HepG2 (cell line): Measurements from ENCODE around the gene AHRR. TPM values are rescaled to one million over a fixed set of nuclear protein-coding genes. Genes with fewer than 3 reads are reported as not detected.
A peak's percentile ranks its signal among the peaks of the same experiment; 100 is the strongest.

Experiments
- ATAC-seq: fragments of 200-7000 bp; cut with Tn5 transposase; 3 replicates; pipeline ENCODE4 v1.9.1; 2020; ENCODE audit warnings: mild to moderate bottlenecking, moderate library complexity
- BruUV-seq: library from RNA; stranded (reverse); fragments of 400-500 nt; replicated peaks from 2 replicates; lab custom pipeline; 2021; lab: Mats Ljungman, UMichigan
- CTCF ChIA-PET: fragments of 300-600 bp; formaldehyde crosslinking; extraction: SDS; loops from one replicate; lab custom pipeline; 2021; ENCODE audit warnings: low total read pairs, inconsistent platforms, low intra/inter-chr PET ratio; lab: Yijun Ruan, JAX
- POLR2A ChIA-PET: fragments of 350-600 bp; sonication (Branson Sonifier 250); formaldehyde crosslinking; loops from one replicate; lab custom pipeline; 2020; ENCODE audit warnings: antibody characterized with exemption, inconsistent platforms; lab: Yijun Ruan, JAX
- DNase-seq: peaks from one replicate; pipeline ENCODE4 v3.0.0-alpha.2; 2015; ENCODE audit warnings: low spot score
- FAIRE-seq: peaks from 3 replicates; lab custom pipeline; 2011; peaks lifted over from hg19 to GRCh38; lab: Jason Lieb, UNC
- H2AFZ ChIP-seq: one replicate; pipeline ENCODE4 v1.6.1; 2011; ENCODE audit warnings: low read length, inconsistent platforms
- H3K27ac ChIP-seq: fragments of 300-600 bp; 3 replicates; pipeline ENCODE4 v1.8.0; 2011; ENCODE audit warnings: mixed run types, mild to moderate bottlenecking, mixed read lengths, low read length, inconsistent platforms; ENCODE audit not compliant: insufficient read depth; ENCODE audit errors: extremely low read length
- H3K27me3 ChIP-seq, 2 experiments: fragments of 200-600 bp in 1 of 2; 2 replicates in 1 of 2; 3 replicates in 1 of 2; pipeline versions ENCODE4 v1.6.0 to v1.8.0; 2011; ENCODE audit warnings: low read length in 2 of 2, mild to moderate bottlenecking in 2 of 2, moderate library complexity in 2 of 2, inconsistent platforms in 1 of 2; ENCODE audit not compliant: insufficient read depth in 2 of 2, control insufficient read depth in 1 of 2
- H3K36me3 ChIP-seq, 2 experiments: fragments of 200-600 bp in 1 of 2; replicated peaks in 1 of 2; 2 replicates in 1 of 2; 3 replicates in 1 of 2; pipeline versions ENCODE4 v1.5.1 to v1.8.0; 2011; ENCODE audit warnings: low read length in 2 of 2, inconsistent platforms in 1 of 2; ENCODE audit not compliant: insufficient read depth in 2 of 2, control insufficient read depth in 1 of 2
- H3K4me1 ChIP-seq: 2 replicates; pipeline ENCODE4 v1.5.1; 2012; ENCODE audit warnings: low read length, inconsistent platforms; ENCODE audit not compliant: insufficient read depth
- H3K4me2 ChIP-seq: 2 replicates; pipeline ENCODE4 v1.6.0; 2011; ENCODE audit warnings: low read depth, low read length, inconsistent platforms
- H3K4me3 ChIP-seq, 3 experiments: fragments of 200-600 bp in 1 of 3; sonication (generic), shearing (Covaris generic) in 1 of 3; replicated peaks in 1 of 3; 2 replicates each; pipeline ENCODE4 v1.5.1; 2011 to 2016; ENCODE audit warnings: low read length in 3 of 3, inconsistent platforms in 2 of 3, low read depth in 2 of 3, mild to moderate bottlenecking in 2 of 3, control low read depth in 1 of 3, mixed read lengths in 1 of 3; ENCODE audit not compliant: insufficient read depth in 1 of 3
- H3K79me2 ChIP-seq: one replicate; pipeline ENCODE4 v1.6.1; 2011; ENCODE audit warnings: low read length, inconsistent platforms; ENCODE audit not compliant: insufficient read depth
- H3K9ac ChIP-seq: 2 replicates; pipeline ENCODE4 v1.6.0; 2011; ENCODE audit warnings: mild to moderate bottlenecking, low read depth, low read length, inconsistent platforms; ENCODE audit not compliant: insufficient read depth
- H3K9me3 ChIP-seq: 2 replicates; pipeline ENCODE4 v1.5.1; 2012; ENCODE audit warnings: mild to moderate bottlenecking, low read length
- H4K20me1 ChIP-seq: 2 replicates; pipeline ENCODE4 v1.6.0; 2011; ENCODE audit warnings: inconsistent platforms, mild to moderate bottlenecking, low read length, moderate library complexity; ENCODE audit not compliant: insufficient read depth
- HCFC1 ChIP-seq: fragments of 150-350 bp; IDR thresholded peaks from 2 replicates; pipeline ENCODE4 v1.6.1; 2014; ENCODE audit warnings: low read depth, low read length
- MTA3 ChIP-seq: sonication (generic); formaldehyde crosslinking; IDR thresholded peaks from 2 replicates; pipeline ENCODE4 v1.4.0; 2020; ENCODE audit warnings: missing genetic modification reagents
- NONO ChIP-seq, 2 experiments: fragments of 450-650 bp in 1 of 2; sonication (generic) in 1 of 2; formaldehyde crosslinking in 1 of 2; IDR thresholded peaks in 1 of 2; conservative IDR thresholded peaks in 1 of 2; 2 replicates each; pipeline versions ENCODE4 v1.6.1 to v1.8.0; 2017 to 2022; ENCODE audit warnings: mild to moderate bottlenecking in 1 of 2, missing genetic modification reagents in 1 of 2, moderate library complexity in 1 of 2
- TMF1 ChIP-seq: sonication (generic); formaldehyde crosslinking; IDR thresholded peaks from 2 replicates; pipeline ENCODE4 v1.8.1; 2022; ENCODE audit warnings: low read depth, missing genetic modification reagents
- ZNF136 ChIP-seq: sonication (generic); formaldehyde crosslinking; IDR thresholded peaks from 2 replicates; pipeline ENCODE4 v1.8.1; 2022; ENCODE audit warnings: low read depth, mild to moderate bottlenecking, moderate library complexity, missing genetic modification reagents
- ZNF264 ChIP-seq: sonication (generic); formaldehyde crosslinking; IDR thresholded peaks from 2 replicates; pipeline ENCODE4 v1.4.0; 2020; ENCODE audit warnings: missing genetic modification reagents
- ZNF468 ChIP-seq: sonication (generic); formaldehyde crosslinking; IDR thresholded peaks from 2 replicates; pipeline ENCODE4 v1.8.0; 2022; ENCODE audit warnings: mild to moderate bottlenecking, moderate library complexity, missing genetic modification reagents
- WGBS: methylation state at CpG from one replicate; pipeline ENCODE4 v1.1.6; 2017; ENCODE audit warnings: low lambda C conversion rate; 5-methylcytosine and 5-hydroxymethylcytosine counted together
- in situ Hi-C: cut with HindIII; loops from 2 replicates; pipeline ENCODE4 v1.10.0; 2017; ENCODE audit warnings: low pct_unique_long_range_greater_than_20kb; ENCODE audit not compliant: extremely low pct_ligation_motif_present
- intact Hi-C: fragments of 100-400 bp; cut with micrococcal nuclease; formaldehyde crosslinking; loops from one replicate; pipeline ENCODE4 v1.10.0; 2022; ENCODE audit not compliant: unreplicated experiment
- polyA plus RNA-seq, 8 experiments: library from polyadenylated mRNA; depleted of rRNA in 3 of 8; stranded (reverse) in 7 of 8; unstranded in 1 of 8; fragments of >200 nt; fragmentation: Illumina TruSeq in 4 of 8; extraction: Trizol in 4 of 8; gene quantifications; 2 replicates each; pipeline versions ENCODE4 v1.2.1 to v1.2.3, GENCODE V29; 2011 to 2016; ENCODE audit warnings: low read depth in 4 of 8, missing spikeins in 1 of 8, mixed read lengths in 1 of 8; ENCODE audit not compliant: insufficient read depth in 1 of 8
- total RNA-seq, 5 experiments: library from RNA; depleted of rRNA; stranded (reverse); fragments of >200 nt; fragmentation: Illumina TruSeq; extraction: Trizol; gene quantifications; 2 replicates each; pipeline ENCODE4 v1.2.3, GENCODE V29; 2016; ENCODE audit warnings: low read depth in 1 of 5
- TF ChIP-seq, protein P1 (sequence below): sonication (generic); formaldehyde crosslinking; IDR thresholded peaks from 2 replicates; pipeline ENCODE4 v1.4.0; 2020; ENCODE audit warnings: missing genetic modification reagents

AHRR gene
- total and polyA plus RNA-seq, 2 of the 13 experiments (the other 11 are each of a cell fraction or from before 2014, with no cell fraction given): 0.28 to 0.35 TPM

DNA sequence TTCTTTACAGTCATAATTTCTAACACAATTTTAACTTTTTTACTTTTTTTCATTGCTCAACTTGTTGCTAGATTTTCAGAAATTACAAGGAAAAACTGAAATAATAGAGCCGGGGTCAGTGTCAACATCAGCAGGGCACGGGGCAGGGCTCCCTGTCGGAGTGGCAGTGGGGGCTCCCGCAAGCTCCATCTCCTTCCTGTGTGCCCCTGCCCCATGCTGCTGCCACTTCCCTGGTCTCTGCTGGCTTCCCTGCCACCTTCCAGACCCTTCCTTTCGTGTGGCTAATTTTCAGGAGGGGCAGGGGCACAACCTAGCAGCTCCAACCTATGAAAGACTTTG, 120.5 kb downstream of the AHRR start:
- FAIRE-seq: no peak
- intact Hi-C loops (loop anchor here (5.0 kb wide), 1 partner anchor 225 kb away; the partner anchor contains the start of genes CCDC127 and SDHA), in situ Hi-C loops (no loop called here)
- H3K79me2 ChIP-seq: peaks cover 17% of the 10 kb centered on the region
- 82% methylated on average over 5 of the region's 5 CpGs for WGBS
- peak overlapping the region; percentile 87; the same call in 1 of the 2 replicates for H3K9ac ChIP-seq
- H3K4me2 ChIP-seq: peak overlapping the region; percentile 87
- H3K9me3 ChIP-seq: no peaks in the 10 kb centered on the region
- no peak overlapping the region for H3K27ac ChIP-seq
- BruUV-seq: no TSS peak
- no peak for DNase-seq
- H3K4me1 ChIP-seq: peaks cover 19% of the 10 kb centered on the region
- no peak for TF ChIP-seq ZNF264 (CRISPR knock-in tag)
- TF ChIP-seq TMF1 (CRISPR knock-in tag): 0 out of 2 replicates have a peak, but pooled peaks have one; percentile 10
- TF ChIP-seq MTA3 (CRISPR knock-in tag): no peak
- no peak for TF ChIP-seq NONO (IDR thresholded peaks at IDR 0.05)
- TF ChIP-seq NONO (CRISPR knock-in tag; conservative IDR thresholded peaks at IDR 0.05): no peak
- TF ChIP-seq, protein P1, sequence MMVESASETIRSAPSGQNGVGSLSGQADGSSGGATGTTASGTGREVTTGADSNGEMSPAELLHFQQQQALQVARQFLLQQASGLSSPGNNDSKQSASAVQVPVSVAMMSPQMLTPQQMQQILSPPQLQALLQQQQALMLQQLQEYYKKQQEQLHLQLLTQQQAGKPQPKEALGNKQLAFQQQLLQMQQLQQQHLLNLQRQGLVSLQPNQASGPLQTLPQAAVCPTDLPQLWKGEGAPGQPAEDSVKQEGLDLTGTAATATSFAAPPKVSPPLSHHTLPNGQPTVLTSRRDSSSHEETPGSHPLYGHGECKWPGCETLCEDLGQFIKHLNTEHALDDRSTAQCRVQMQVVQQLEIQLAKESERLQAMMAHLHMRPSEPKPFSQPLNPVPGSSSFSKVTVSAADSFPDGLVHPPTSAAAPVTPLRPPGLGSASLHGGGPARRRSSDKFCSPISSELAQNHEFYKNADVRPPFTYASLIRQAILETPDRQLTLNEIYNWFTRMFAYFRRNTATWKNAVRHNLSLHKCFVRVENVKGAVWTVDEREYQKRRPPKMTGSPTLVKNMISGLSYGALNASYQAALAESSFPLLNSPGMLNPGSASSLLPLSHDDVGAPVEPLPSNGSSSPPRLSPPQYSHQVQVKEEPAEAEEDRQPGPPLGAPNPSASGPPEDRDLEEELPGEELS (CRISPR knock-in tag): no peak
- TF ChIP-seq HCFC1: no peak
- TF ChIP-seq ZNF136: no peak
- no peak for TF ChIP-seq ZNF468 (CRISPR knock-in tag)
- TF ChIP-seq, all 625 proteins: peak for 1
- ATAC-seq: no peak
- ChIA-PET CTCF (no interaction called here), POLR2A (no interaction called here)
- no peaks in the 10 kb centered on the region for H4K20me1 ChIP-seq
- peaks cover under 1 to 6% of the 10 kb centered on the region in 2 experiments; a peak in 3 of 5 replicates for H3K36me3 ChIP-seq
- H3K27me3 ChIP-seq: peaks cover 0 to 8% of the 10 kb centered on the region in 2 experiments; a peak in 2 of 5 replicates
- H3K4me3 ChIP-seq: peak overlapping the region; percentile 95 to 100 (median 99)
- H2AFZ ChIP-seq: no peak overlapping the region
